Esophagus squamous epithelium (tissue), 4 donors: ENCODE measurements around the gene C10orf71.

Source experiments
- CTCF ChIP-seq, 6 experiments: fragments of 450-650 bp in 4 of 6; fragments of 200-600 bp in 2 of 6; sonication (generic) in 2 of 6; IDR thresholded peaks; one replicate each; pipeline ENCODE4 v1.5.1; 2016 to 2019; ENCODE audit warnings: antibody characterized with exemption in 6 of 6, mild to moderate bottlenecking in 4 of 6, moderate library complexity in 4 of 6
- POLR2A ChIP-seq, 4 donors: fragments of 450-650 bp; IDR thresholded peaks; one replicate each; pipeline ENCODE4 v1.6.1; 2017; ENCODE audit warnings: antibody characterized with exemption in 4 of 4, mild to moderate bottlenecking in 4 of 4, moderate library complexity in 3 of 4

DNA sequence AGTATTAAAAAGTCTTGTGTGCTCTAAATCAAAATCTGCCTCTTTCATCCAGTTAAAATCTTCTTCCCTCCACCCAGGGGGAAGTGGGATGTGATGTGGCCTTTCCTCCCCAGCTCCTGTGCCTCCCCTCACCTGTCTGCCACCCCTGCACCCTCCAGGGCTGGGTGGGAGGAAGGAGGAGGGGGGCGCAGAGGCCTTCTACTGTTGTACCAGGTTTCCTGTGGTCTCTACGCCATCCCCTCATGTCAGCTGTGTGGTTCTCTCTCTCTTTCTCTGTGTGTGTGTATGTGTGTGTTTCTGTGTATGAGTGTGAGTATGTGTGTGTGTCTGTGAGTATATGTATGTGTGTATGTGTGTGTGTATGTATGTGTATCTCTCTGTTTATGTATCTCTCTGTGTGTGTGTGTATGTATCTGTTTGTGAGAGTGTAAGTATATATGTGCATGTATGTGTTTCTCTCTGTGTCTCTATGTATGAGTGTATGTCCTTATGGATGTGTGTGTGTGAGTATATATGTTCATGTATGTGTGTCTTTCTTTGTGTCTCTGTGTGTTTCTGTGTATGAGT is 45.5 kb upstream of the C10orf71 start:
- TF ChIP-seq CTCF (IDR thresholded peaks at IDR 0.05) (no peak), POLR2A (IDR thresholded peaks at IDR 0.05) (no peak)
